Ascending aorta (tissue), 2 donors: ENCODE measurements around the gene PTP4A1. TPM values are rescaled to one million over a fixed set of nuclear protein-coding genes. Genes with fewer than 3 reads are reported as not detected.
A peak's percentile ranks its signal among the peaks of the same experiment; 100 is the strongest.

ENCODE experiments used
- DNase-seq, 2 donors: peaks; one replicate each; pipeline ENCODE4 v3.0.0-alpha.2; 2019; ENCODE audit warnings: low spot score in 2 of 2
- H3K27ac ChIP-seq, 2 donors: fragments of 200-600 bp; sonication (generic); one replicate each; pipeline ENCODE4 v1.5.1; 2016 to 2017; ENCODE audit warnings: mild to moderate bottlenecking in 1 of 2
- H3K27me3 ChIP-seq: fragments of 200-600 bp; sonication (generic); one replicate; pipeline ENCODE4 v1.5.1; 2017
- H3K36me3 ChIP-seq, 2 donors: fragments of 200-600 bp; sonication (generic); one replicate each; pipeline ENCODE4 v1.5.1; 2016
- H3K4me1 ChIP-seq, 2 donors: fragments of 200-600 bp; sonication (generic); one replicate each; pipeline ENCODE4 v1.5.1; 2016 to 2017; ENCODE audit warnings: mild to moderate bottlenecking in 1 of 2
- H3K4me3 ChIP-seq, 2 donors: fragments of 200-600 bp; sonication (generic); one replicate each; pipeline ENCODE4 v1.5.1; 2016 to 2017; ENCODE audit warnings: mild to moderate bottlenecking in 1 of 2
- H3K9me3 ChIP-seq, 2 donors: fragments of 200-600 bp; sonication (generic); one replicate each; pipeline ENCODE4 v1.5.1; 2016
- intact Hi-C: fragments of 100-400 bp; cut with DNase I; formaldehyde crosslinking; loops from one replicate; pipeline ENCODE4 v1.15.1; 2023
- total RNA-seq: library from RNA; depleted of rRNA; stranded (reverse); fragments of >200 nt; gene quantifications from one replicate; pipeline ENCODE4 v1.1.0, GENCODE V29; 2016
- TF ChIP-seq, protein P1 (sequence below), 3 experiments: fragments of 200-600 bp in 2 of 3; fragments of 450-650 bp in 1 of 3; sonication (generic) in 2 of 3; IDR thresholded peaks; one replicate each; pipeline ENCODE4 v1.5.1; 2016 to 2019; ENCODE audit warnings: antibody characterized with exemption in 3 of 3, mild to moderate bottlenecking in 1 of 3, moderate library complexity in 1 of 3

PTP4A1 gene
- total RNA-seq, 1 donor from 2014 or later, result 33.3 TPM

DNA sequence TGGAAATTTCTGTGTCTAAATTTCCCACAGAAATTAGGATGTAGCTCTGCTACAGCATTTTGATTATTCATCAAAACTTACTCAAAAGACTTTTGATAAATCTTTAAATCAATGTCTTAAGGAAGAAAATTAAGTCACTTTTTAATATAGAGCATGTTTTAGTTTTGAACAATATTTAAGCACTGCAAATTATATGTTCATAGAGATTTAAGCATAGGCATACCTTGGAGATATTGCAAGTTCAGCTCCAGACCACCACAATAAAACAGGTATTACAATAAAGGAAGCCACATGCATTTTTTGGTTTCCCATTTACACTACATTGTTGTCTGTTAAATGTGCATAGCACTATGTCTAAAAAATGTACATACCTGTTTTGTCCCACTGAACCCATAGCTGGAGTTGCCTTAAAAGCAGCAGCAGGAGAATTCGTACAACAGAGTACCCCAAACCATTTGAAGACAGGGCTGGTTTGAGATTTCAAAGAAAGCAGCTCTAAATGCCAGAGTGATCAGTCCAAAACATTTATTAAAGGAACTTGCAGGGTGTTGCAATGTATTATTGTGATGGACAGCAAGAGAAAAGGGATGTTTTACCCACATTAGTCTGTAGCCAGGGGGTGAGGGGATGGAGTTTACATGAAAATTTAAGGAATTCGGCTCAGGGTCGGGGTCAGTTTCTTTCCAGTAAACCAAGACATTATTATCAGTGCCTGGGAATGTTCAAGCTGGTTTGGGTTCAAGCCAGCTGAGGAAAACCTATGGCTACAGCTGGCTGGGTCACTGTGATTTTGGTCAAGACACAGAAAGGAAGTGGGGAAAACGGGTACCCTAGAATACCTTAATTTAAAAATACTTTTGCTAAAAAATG lies 6.3 kb upstream of the PTP4A1 start:
- no peak overlapping the region for H3K4me3 ChIP-seq
- no peak overlapping the region for H3K27ac ChIP-seq
- H3K36me3 ChIP-seq, result no peaks in the 10 kb centered on the region
- H3K4me1 ChIP-seq, result no peaks in the 10 kb centered on the region
- intact Hi-C loops, result no loop called here
- TF ChIP-seq, protein P1, sequence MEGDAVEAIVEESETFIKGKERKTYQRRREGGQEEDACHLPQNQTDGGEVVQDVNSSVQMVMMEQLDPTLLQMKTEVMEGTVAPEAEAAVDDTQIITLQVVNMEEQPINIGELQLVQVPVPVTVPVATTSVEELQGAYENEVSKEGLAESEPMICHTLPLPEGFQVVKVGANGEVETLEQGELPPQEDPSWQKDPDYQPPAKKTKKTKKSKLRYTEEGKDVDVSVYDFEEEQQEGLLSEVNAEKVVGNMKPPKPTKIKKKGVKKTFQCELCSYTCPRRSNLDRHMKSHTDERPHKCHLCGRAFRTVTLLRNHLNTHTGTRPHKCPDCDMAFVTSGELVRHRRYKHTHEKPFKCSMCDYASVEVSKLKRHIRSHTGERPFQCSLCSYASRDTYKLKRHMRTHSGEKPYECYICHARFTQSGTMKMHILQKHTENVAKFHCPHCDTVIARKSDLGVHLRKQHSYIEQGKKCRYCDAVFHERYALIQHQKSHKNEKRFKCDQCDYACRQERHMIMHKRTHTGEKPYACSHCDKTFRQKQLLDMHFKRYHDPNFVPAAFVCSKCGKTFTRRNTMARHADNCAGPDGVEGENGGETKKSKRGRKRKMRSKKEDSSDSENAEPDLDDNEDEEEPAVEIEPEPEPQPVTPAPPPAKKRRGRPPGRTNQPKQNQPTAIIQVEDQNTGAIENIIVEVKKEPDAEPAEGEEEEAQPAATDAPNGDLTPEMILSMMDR (IDR thresholded peaks at IDR 0.05), result no peak
- no peaks in the 10 kb centered on the region for H3K9me3 ChIP-seq
- DNase-seq, result no peak
- H3K27me3 ChIP-seq, result no peaks in the 10 kb centered on the region

DNA sequence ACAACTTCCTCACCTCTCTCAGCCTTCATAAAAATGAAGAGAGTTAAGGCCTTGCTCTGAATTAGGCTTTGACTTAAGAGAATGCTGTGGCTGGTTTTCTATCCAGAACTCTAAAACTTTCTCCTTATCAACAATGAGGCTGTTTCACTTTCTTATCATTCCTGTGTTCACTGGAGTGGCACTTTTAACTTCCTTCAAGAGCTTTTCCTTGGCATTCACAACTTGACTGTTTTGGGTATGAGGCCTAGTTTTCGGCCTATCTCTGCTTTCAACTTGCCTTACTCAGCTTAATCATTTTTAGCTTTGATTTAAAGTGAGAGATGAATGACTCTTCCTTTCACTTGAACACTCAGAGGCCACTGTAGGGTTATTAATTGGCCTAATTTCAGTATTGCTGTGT lies 4.3 kb upstream of the PTP4A1 start:
- Histone ChIP-seq H3K36me3 (no peaks in the 10 kb centered on the region), H3K27ac (no peak overlapping the region), H3K4me3 (no peak overlapping the region), H3K9me3 (no peaks in the 10 kb centered on the region), H3K4me1 (peaks cover 0 to 4% of the 10 kb centered on the region in 2 donors), H3K27me3 (no peaks in the 10 kb centered on the region)
- intact Hi-C loops, result no loop called here
- TF ChIP-seq, protein P1 (IDR thresholded peaks at IDR 0.05), result no peak
- no peak for DNase-seq

DNA sequence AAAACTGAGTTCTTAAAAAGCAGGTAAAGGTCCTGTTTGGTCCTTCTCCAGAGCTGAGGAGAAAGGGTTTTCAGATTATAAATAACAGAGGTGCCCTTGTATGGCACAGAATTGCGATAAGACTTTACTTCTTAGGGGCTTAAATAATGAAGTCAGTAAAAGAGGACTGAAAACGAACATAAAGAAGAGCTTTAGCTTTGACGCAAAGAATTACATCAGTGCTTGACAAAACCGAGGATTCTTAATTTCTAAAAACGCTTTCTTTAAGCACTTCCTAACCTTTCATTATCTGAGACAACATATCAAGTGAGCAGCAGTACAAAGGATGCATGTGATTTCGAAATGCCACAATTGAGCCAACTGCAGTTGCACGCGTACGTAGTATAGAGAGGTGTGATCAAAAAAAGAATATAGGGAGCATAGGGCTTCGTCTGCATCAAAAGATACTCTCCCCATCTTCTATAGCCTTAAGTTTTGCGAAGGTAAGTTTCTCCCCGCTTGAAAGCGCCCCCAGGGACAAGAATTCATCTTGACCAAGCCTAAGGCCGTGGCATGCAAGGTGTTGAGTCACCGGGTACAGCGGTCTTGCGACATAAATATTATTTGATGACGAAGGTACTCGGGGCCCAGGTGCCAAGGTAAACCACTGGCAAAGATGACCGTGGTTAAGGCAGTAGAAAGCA lies 778 bp upstream of the PTP4A1 start:
- Histone ChIP-seq H3K4me1 (peaks cover 0 to 10% of the 10 kb centered on the region in 2 donors), H3K27me3 (no peaks in the 10 kb centered on the region), H3K27ac (peak overlapping the region; percentile 98), H3K4me3 (peak overlapping the region; percentile 89 to 91), H3K36me3 (no peaks in the 10 kb centered on the region), H3K9me3 (no peaks in the 10 kb centered on the region)
- intact Hi-C loops, result loop anchor here (1.0 kb wide), 1 partner anchor 65 kb away; no protein-coding TSS in a partner anchor
- peak; percentile 59 to 90 for DNase-seq
- TF ChIP-seq, protein P1 (IDR thresholded peaks at IDR 0.05), result no peak

DNA sequence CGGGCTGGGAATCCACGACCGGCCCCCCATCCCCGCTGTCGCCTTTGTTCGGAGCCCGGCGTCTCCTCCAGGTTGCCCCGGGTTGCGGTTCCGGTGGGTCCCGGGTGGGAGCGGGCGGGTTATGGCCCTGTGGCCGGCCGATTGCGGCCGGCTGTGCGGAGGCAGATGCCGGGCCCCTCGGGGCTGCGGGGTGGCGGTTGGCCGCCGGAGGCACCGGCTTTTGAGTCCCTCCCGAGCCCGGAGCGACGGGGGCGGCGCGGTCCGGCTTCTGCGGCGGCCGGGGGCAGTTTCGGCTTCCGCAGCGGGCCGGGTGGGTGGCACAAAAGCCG lies 431 bp downstream of the PTP4A1 start:
- peak overlapping the region; percentile 89 to 91 for H3K4me3 ChIP-seq
- H3K27ac ChIP-seq, result peak overlapping the region; percentile 98
- H3K27me3 ChIP-seq, result no peaks in the 10 kb centered on the region
- TF ChIP-seq, protein P1 (IDR thresholded peaks at IDR 0.05), result no peak
- H3K36me3 ChIP-seq, result peaks cover 4 to 10% of the 10 kb centered on the region in 2 donors
- peaks cover 0 to 10% of the 10 kb centered on the region in 2 donors for H3K4me1 ChIP-seq
- no peaks in the 10 kb centered on the region for H3K9me3 ChIP-seq
- no peak for DNase-seq
- intact Hi-C loops, result loop anchor here (1.0 kb wide), 1 partner anchor 64 kb away; no protein-coding TSS in a partner anchor

DNA sequence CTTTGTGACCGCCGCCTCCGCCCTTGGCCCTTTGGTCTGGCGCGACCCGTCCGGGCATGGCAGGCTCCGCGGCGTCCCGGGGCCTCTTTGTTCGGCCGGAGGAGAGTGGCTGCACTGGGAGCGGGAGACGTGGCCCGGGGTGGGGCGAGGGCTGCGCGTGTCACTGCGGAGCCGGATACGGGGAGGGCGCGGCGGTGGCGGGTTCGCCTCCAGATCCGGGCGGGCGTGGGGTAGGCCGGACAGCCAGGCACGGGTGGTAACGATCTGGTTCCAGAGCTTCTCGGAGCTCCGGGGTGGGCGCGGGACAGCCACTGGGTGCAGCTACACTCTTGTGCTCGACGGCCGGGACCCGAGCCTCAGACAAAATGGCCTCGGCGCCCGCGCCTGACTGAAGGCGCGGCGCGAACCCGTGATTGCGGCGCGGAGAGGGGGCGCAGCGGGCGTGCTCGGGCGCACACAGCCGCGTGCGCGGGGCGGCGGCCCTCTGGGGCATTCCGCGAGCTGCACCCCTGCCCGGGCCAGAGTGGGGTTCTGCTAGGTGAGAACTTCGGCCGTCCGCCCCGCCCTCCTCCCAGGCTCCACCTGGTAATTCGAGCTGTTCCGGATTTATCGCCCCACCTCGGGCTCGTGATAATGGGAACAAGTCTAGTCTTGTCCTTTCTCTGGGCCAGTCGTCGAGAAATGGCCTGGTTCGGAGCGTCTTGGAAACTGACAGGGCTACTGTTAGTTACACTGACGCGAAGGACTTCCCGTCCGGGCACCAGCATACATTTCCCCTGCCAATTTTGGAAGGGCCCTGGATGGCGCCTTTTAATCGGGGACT lies 1.0 kb downstream of the PTP4A1 start:
- Histone ChIP-seq H3K4me3 (peak overlapping the region; percentile 89 to 91), H3K4me1 (peaks cover 0 to 10% of the 10 kb centered on the region in 2 donors), H3K36me3 (peaks cover 5 to 14% of the 10 kb centered on the region in 2 donors), H3K9me3 (no peaks in the 10 kb centered on the region), H3K27me3 (no peaks in the 10 kb centered on the region), H3K27ac (peak overlapping the region; percentile 98)
- intact Hi-C loops, result no loop called here
- TF ChIP-seq, protein P1 (IDR thresholded peaks at IDR 0.05), result no peak
- peak; percentile 38 to 84 for DNase-seq
